ENCODE data around the gene FSD2.
"Not testable (repeated sequence)": the region's sequence is repeated elsewhere in the genome, so short reads cannot be mapped to it uniquely, and the experiment has no call there.

DNA sequence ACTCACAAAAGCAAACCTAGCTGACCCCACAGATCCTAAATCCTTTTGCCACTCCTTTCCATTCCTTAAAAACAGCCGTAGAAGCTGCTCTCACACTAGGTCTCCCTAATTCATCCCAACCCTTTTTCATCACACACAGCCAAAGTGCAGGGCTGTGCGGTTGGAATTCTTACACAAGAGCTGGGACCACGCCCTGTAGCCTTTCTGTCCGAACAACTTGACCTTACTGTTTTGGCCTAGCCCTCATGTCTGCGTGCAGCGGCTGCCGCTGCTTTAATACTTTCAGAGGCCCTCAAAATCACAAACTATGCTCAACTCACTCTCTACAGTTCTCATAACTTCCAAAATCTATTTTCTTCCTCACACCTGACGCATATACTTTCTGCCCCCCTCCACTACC, 100.0 kb downstream of the FSD2 start:
- TF ChIP-seq YY1 (IDR thresholded peaks at IDR 0.05; ENCODE audit: insufficient read depth, insufficient read length); ZNF274 (IDR thresholded peaks at IDR 0.05; ENCODE audit: low read depth, low read length); SUZ12 (IDR thresholded peaks at IDR 0.05; ENCODE audit: extremely low read depth, insufficient read depth, insufficient read length): not testable (repeated sequence)

Measured in NT2/D1 (cell line).